GM12875 (cell line): ENCODE measurements around the gene NFAM1.

ENCODE experiments used
- H3K4me3 ChIP-seq: one replicate; pipeline ENCODE4 v1.5.1; 2011; ENCODE audit warnings: low read depth, low read length, control low read depth
- CTCF ChIP-seq: IDR thresholded peaks from 2 replicates; pipeline ENCODE4 v1.5.1; 2011; ENCODE audit warnings: low read depth, mild to moderate bottlenecking, control low read depth, inconsistent platforms, low read length, moderate library complexity, borderline replicate concordance; ENCODE audit not compliant: insufficient read depth

The NFAM1 gene

GRCh38 chr22:42450862-42451261, 18.7 kb upstream of the NFAM1 start:
- TF ChIP-seq CTCF, result no peak
- no peak overlapping the region for H3K4me3 ChIP-seq

- no peak for TF ChIP-seq CTCF
- H3K4me3 ChIP-seq, result no peak overlapping the region
Observed at GRCh38 chr22:42446151-42446550, 13.9 kb upstream of the NFAM1 start.

DNA sequence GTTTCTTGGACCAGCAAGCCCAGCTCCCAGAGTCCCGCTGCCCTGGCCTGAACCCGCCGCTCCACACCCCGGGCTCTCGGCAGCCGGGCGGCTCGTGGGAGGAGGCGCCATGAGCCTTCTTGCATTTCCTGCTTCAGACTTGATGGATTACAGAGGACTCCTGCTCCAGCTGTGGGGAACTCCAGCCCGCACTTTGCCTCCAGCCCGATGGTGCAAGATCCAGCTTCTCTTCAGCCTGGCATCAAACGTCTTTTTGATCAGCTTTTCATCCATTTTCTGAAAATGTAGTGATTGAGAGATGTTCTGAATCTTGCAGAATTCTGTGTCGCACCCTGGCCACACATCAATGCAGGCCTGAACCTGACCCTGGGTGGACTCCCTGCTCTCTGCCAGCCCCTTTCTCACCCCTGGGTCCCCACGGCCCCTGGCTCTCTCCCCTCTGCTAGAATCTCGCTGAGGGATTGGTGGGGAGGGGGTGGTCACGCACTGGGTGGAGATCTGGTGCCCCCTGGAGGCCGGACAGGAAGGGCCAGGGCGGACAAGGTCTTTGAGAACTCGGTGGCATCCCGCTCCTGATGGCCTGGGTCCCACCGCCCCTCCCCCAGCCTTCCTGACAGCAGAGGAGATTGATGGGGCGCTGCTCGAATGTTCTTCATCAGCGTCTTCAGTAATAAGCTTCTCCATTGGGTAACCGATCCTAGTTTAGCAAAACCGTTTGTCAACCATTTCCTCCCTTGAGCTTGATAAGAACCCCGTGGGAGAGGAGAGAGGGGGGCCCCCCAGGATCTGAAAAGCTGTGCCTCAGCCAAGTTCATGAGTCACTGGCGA, 12.1 kb upstream of the NFAM1 start:
- TF ChIP-seq CTCF, result peak; percentile 80
- H3K4me3 ChIP-seq, result peak overlapping the region; percentile 40

- TF ChIP-seq CTCF, result no peak
- peak overlapping the region; percentile 18 for H3K4me3 ChIP-seq
Observed at GRCh38 chr22:42443240-42444076, 11.3 kb upstream of the NFAM1 start.

GRCh38 chr22:42442748-42443147, 10.5 kb upstream of the NFAM1 start:
- TF ChIP-seq CTCF, result no peak
- no peak overlapping the region for H3K4me3 ChIP-seq

DNA sequence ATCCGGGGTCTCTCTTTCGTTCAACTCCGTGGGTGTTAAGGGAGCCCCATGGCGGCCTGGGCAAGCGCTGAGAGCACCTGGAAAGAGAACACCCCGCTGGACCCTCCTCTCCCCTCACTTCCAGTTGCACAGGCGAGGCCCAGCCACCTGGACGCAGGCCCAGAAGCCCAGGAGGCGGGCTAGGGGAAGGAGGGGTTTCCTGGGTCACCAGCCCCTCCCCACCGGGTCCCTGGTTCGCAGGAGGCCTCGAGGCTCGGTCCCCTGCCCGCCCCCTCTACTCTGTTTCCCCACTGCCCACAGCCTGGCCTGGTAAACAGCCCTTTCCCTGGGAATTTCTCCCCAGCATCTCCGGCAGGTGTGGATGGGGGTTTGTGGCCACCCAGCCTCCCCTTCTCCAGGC, 8.5 kb upstream of the NFAM1 start:
- H3K4me3 ChIP-seq, result peak overlapping the region; percentile 55
- TF ChIP-seq CTCF, result no peak
